Measurements from ENCODE around the gene PLEKHO2.

GRCh38 chr15:64792282-64792681, 49.4 kb upstream of the PLEKHO2 start:
- TF ChIP-seq BACH2 (CRISPR knock-in tag; IDR thresholded peaks at IDR 0.05; ENCODE audit: borderline replicate concordance): no peak
- TF ChIP-seq ZNF70 (CRISPR knock-in tag; IDR thresholded peaks at IDR 0.05): no peak
- no peak for TF ChIP-seq ARNTL (CRISPR knock-in tag; IDR thresholded peaks at IDR 0.05; ENCODE audit: borderline replicate concordance, low read depth)
- TF ChIP-seq CSRNP3 (CRISPR knock-in tag; IDR thresholded peaks at IDR 0.05): no peak
- no peak for TF ChIP-seq SNAI2 (CRISPR knock-in tag; IDR thresholded peaks at IDR 0.05)
